SK-N-SH (cell line): ENCODE data around the gene COL5A1. TPM values are rescaled to one million over a fixed set of nuclear protein-coding genes. Genes with fewer than 3 reads are reported as not detected.

Experiments
- CTCF ChIA-PET: fragments of 300-600, 350-600 bp; formaldehyde crosslinking; extraction: SDS; loops from one replicate; lab custom pipeline; 2021; lab: Yijun Ruan, JAX
- POLR2A ChIA-PET: fragments of 350-600 bp; sonication (Branson Sonifier 250); formaldehyde crosslinking; extraction: SDS; loops from one replicate; lab custom pipeline; 2020; ENCODE audit warnings: antibody characterized with exemption, inconsistent platforms; lab: Yijun Ruan, JAX
- DNase-seq: peaks from one replicate; pipeline ENCODE4 v3.0.0; 2012
- H2AFZ ChIP-seq: fragments of 200-600 bp; sonication (generic); 2 replicates; pipeline ENCODE4 v1.8.1; 2016; ENCODE audit warnings: antibody characterized with exemption, mild to moderate bottlenecking, low read depth
- H3F3A ChIP-seq: fragments of 200-600 bp; sonication (generic); replicated peaks from 2 replicates; pipeline ENCODE3; 2016; ENCODE audit warnings: antibody characterized with exemption, mild to moderate bottlenecking; ENCODE audit not compliant: insufficient read depth
- H3K27ac ChIP-seq, 2 experiments: fragments of 200-500 bp in 1 of 2; fragments of 200-600 bp in 1 of 2; sonication (Bioruptor generic) in 1 of 2; sonication (generic), shearing (Covaris generic) in 1 of 2; 2 replicates each; pipeline versions ENCODE4 v1.5.1 to v1.6.1; 2014 to 2016; ENCODE audit warnings: low read depth in 2 of 2, inconsistent platforms in 1 of 2, low read length in 1 of 2, mild to moderate bottlenecking in 1 of 2, mixed read lengths in 1 of 2
- H3K27me3 ChIP-seq: fragments of 200-600 bp; sonication (generic), shearing (Covaris generic); 2 replicates; pipeline ENCODE4 v1.6.1; 2016; ENCODE audit warnings: mixed run types; ENCODE audit not compliant: insufficient read depth
- H3K36me3 ChIP-seq, 2 experiments: fragments of 200-500 bp in 1 of 2; fragments of 200-600 bp in 1 of 2; sonication (Bioruptor generic) in 1 of 2; sonication (generic) in 1 of 2; replicated peaks in 1 of 2; 2 replicates each; pipeline versions ENCODE3 to v1.5.1; 2014 to 2016; ENCODE audit warnings: low read length in 1 of 2, mild to moderate bottlenecking in 1 of 2; ENCODE audit not compliant: insufficient read depth in 2 of 2, control insufficient read depth in 1 of 2
- H3K4me1 ChIP-seq, 2 experiments: fragments of 200-500 bp in 1 of 2; fragments of 200-600 bp in 1 of 2; sonication (Bioruptor generic) in 1 of 2; sonication (generic), shearing (Covaris generic) in 1 of 2; 2 replicates each; pipeline versions ENCODE4 v1.5.1 to v1.6.1; 2014 to 2016; ENCODE audit warnings: low read depth in 1 of 2, low read length in 1 of 2, mixed run types in 1 of 2; ENCODE audit not compliant: insufficient read depth in 2 of 2, control insufficient read depth in 1 of 2
- H3K4me2 ChIP-seq: fragments of 200-600 bp; sonication (generic), shearing (Covaris generic); 2 replicates; pipeline ENCODE4 v1.6.1; 2017; ENCODE audit warnings: mixed run types
- H3K4me3 ChIP-seq, 2 experiments: fragments of 200-500 bp in 1 of 2; fragments of 200-600 bp in 1 of 2; sonication (Bioruptor generic) in 1 of 2; sonication (generic), shearing (Covaris generic) in 1 of 2; 2 replicates each; pipeline versions ENCODE4 v1.5.1 to v1.8.1; 2014 to 2016; ENCODE audit warnings: low read depth in 2 of 2, inconsistent platforms in 1 of 2, low read length in 1 of 2, mild to moderate bottlenecking in 1 of 2, mixed read lengths in 1 of 2, moderate library complexity in 1 of 2
- H3K79me2 ChIP-seq: fragments of 200-600 bp; sonication (generic); 2 replicates; pipeline ENCODE4 v1.8.1; 2017; ENCODE audit warnings: mild to moderate bottlenecking; ENCODE audit not compliant: insufficient read depth
- H3K9ac ChIP-seq: fragments of 200-600 bp; sonication (generic); 2 replicates; pipeline ENCODE4 v1.6.1; 2017; ENCODE audit warnings: mixed run types
- H3K9me2 ChIP-seq: fragments of 200-600 bp; sonication (generic); 2 replicates; pipeline ENCODE4 v1.6.1; 2017; ENCODE audit warnings: mixed run types
- H3K9me3 ChIP-seq: fragments of 200-600 bp; sonication (generic); 2 replicates; pipeline ENCODE4 v1.6.1; 2017; ENCODE audit warnings: mixed run types, mild to moderate bottlenecking, moderate library complexity
- H4K20me1 ChIP-seq: fragments of 200-600 bp; sonication (generic); 2 replicates; pipeline ENCODE4 v1.6.1; 2017; ENCODE audit warnings: mild to moderate bottlenecking, mixed run types; ENCODE audit not compliant: insufficient read depth
- CHD2 ChIP-seq: fragments of 150-350 bp; IDR thresholded peaks from 2 replicates; pipeline ENCODE4 v1.6.1; 2018; ENCODE audit warnings: low read length; ENCODE audit not compliant: partially characterized antibody
- CTCF ChIP-seq: fragments of 200-600 bp; sonication (generic); IDR thresholded peaks from 2 replicates; pipeline ENCODE4 v1.6.1; 2017; ENCODE audit warnings: antibody characterized with exemption, mild to moderate bottlenecking, moderate library complexity
- EP300 ChIP-seq, 2 experiments: IDR thresholded peaks; 2 replicates each; pipeline versions ENCODE4 v1.4.0 to v1.6.1; 2012; ENCODE audit warnings: borderline replicate concordance in 1 of 2, low read depth in 1 of 2, low read length in 1 of 2
- FOXM1 ChIP-seq: IDR thresholded peaks from 2 replicates; pipeline ENCODE4 v1.4.0; 2012; ENCODE audit warnings: low read depth, mild to moderate bottlenecking
- GABPA ChIP-seq: IDR thresholded peaks from 2 replicates; pipeline ENCODE4 v1.4.0; 2012; ENCODE audit warnings: low read depth, mild to moderate bottlenecking
- IRF3 ChIP-seq: fragments of 150-350 bp; IDR thresholded peaks from 2 replicates; pipeline ENCODE4 v1.6.1; 2016; ENCODE audit warnings: mild to moderate bottlenecking, low read depth, low read length
- JUND ChIP-seq: IDR thresholded peaks from 2 replicates; pipeline ENCODE4 v1.4.0; 2012
- MEF2A ChIP-seq: IDR thresholded peaks from 2 replicates; pipeline ENCODE4 v1.4.0; 2012; ENCODE audit warnings: low read depth, borderline replicate concordance
- NRF1 ChIP-seq: IDR thresholded peaks from 2 replicates; pipeline ENCODE4 v1.6.1; 2012; ENCODE audit warnings: low read depth, mild to moderate bottlenecking, low read length
- PBX3 ChIP-seq: IDR thresholded peaks from 2 replicates; pipeline ENCODE4; 2012
- RFX5 ChIP-seq: IDR thresholded peaks from 2 replicates; pipeline ENCODE4 v1.6.1; 2012; ENCODE audit warnings: mild to moderate bottlenecking, improper control_type of control experiment, low read length
- RXRA ChIP-seq: IDR thresholded peaks from 2 replicates; pipeline ENCODE4 v1.4.0; 2012; ENCODE audit warnings: low read depth, mild to moderate bottlenecking, borderline replicate concordance
- WGBS: methylation state at CpG from one replicate; pipeline ENCODE4 v1.1.6; 2017; ENCODE audit warnings: low lambda C conversion rate; 5-methylcytosine and 5-hydroxymethylcytosine counted together
- polyA plus RNA-seq, 3 experiments: library from polyadenylated mRNA; depleted of rRNA; stranded (reverse); fragments of >200 nt; gene quantifications; 2 replicates each; pipeline ENCODE4 v1.2.3, GENCODE V29; 2012
- TF ChIP-seq, protein P1 (sequence below): IDR thresholded peaks from 2 replicates; pipeline ENCODE4 v1.4.0; 2012; ENCODE audit warnings: low read depth
- TF ChIP-seq, protein P2 (sequence below): IDR thresholded peaks from 2 replicates; pipeline ENCODE4 v1.4.0; 2012; ENCODE audit warnings: low read depth, borderline replicate concordance
- TF ChIP-seq, protein P3 (sequence below): IDR thresholded peaks from 2 replicates; pipeline ENCODE4 v1.4.0; 2012; ENCODE audit warnings: low read depth, borderline replicate concordance

COL5A1 gene
- polyA plus RNA-seq, 1 of the 3 experiments (the other 2 are of a cell fraction) = 73.8 TPM

DNA sequence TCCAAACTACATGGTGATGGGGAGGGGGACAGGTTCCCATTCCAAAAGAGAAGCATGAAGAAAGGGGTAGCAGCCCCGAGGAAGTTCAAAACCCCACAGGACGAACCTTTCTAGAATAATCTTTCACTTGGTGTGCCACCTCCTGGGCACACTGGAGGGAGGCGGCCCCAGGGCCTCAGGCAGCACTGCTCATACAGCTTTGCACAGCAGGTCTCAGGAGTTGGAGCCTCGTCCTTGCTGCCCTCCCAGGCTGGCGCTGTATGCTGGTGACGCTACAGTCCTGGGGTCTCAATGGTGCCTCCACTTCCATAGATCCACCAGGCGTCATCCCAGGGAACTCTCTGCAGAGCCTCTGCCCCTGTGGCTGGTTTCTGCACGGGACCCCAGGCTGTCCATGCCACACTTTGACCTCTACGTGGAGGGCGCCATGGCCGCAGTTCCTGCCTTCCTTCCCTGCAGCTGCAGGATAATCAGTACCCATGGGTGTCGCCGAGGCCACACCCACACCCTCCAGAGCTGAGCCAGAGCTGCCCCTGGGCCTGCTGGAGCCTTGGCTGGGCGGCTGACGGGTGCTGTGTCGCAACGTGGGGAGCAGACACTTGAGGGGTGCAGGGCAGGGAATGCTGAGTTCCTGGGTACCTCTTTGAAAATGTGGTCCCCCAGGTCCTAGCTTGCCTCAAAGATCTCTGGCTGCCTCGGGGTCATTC, 95.3 kb downstream of the COL5A1 start:
- H3F3A ChIP-seq = peaks cover 45% of the 10 kb centered on the region
- no peak overlapping the region for H3K9ac ChIP-seq
- no peaks in the 10 kb centered on the region for H3K27me3 ChIP-seq
- no peak overlapping the region for H3K4me2 ChIP-seq
- DNase-seq = no peak
- no peaks in the 10 kb centered on the region for H3K9me3 ChIP-seq
- POLR2A ChIA-PET = no interaction called here
- H3K36me3 ChIP-seq = peaks cover 44 to 52% of the 10 kb centered on the region in 2 experiments
- no peak overlapping the region for H3K27ac ChIP-seq
- no peak overlapping the region for H3K4me3 ChIP-seq
- no peaks in the 10 kb centered on the region for H3K9me2 ChIP-seq
- 95% methylated on average over 11 of the region's 18 CpGs for WGBS
- TF ChIP-seq PBX3 (no peak), CHD2 (no peak), GABPA (no peak)
- TF ChIP-seq, protein P1, sequence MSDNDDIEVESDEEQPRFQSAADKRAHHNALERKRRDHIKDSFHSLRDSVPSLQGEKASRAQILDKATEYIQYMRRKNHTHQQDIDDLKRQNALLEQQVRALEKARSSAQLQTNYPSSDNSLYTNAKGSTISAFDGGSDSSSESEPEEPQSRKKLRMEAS = no peak
- H4K20me1 ChIP-seq = peaks cover 94% of the 10 kb centered on the region
- peaks cover 14 to 16% of the 10 kb centered on the region in 2 experiments; a peak in 3 of 4 replicates for H3K4me1 ChIP-seq
- peaks cover 40% of the 10 kb centered on the region for H3K79me2 ChIP-seq
- CTCF ChIA-PET = interaction anchor here (1.0 to 15.1 kb wide), 5 partner anchors 9 to 542 kb away, joined by 4 to 348 read pairs (median 78); no protein-coding TSS in a partner anchor
- no peak overlapping the region for H2AFZ ChIP-seq

DNA sequence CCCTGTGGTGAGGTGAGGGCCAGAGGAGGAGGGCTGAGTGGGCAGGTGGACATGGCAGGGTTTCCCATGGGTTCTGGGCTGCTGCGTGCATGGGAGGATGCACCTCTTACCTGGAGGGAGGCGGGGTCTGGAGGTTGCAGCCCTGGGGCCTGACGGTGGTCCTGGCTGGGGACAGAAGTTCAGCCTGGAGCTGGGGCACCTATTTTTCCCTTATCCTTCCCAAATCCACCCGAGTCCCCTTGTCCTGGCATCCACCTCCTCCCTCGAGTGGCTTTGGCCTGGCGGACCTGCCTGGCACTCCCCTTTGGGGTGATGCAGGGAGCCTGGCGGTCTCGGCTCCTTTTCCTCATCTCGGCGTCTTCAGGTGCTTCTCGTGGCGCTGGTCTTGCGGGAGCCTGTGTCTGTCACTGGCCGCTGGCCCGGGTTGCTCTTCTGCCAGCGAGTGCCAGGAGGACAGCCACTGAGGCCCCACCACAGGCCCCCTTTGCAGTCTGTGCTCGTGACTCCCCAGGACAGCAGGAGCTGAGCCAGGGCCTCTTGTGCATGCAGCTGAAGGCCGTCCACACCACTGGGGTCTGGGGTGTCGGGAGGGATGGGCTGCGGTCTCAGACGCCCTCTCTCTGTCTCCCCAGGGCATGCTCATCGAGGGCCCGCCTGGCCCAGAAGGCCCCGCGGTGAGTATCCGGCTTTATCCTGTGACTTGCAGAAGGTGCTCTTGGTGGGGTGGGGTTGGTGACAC, 96.4 kb downstream of the COL5A1 start:
- H3K9me2 ChIP-seq = no peaks in the 10 kb centered on the region
- no peak overlapping the region for H3K27ac ChIP-seq
- 90% methylated on average over 14 of the region's 26 CpGs for WGBS
- H3K9me3 ChIP-seq = no peaks in the 10 kb centered on the region
- CTCF ChIA-PET = interaction anchor here (0.9 to 15.1 kb wide), 14 partner anchors 10 to 567 kb away, joined by 3 to 348 read pairs (median 10); no protein-coding TSS in a partner anchor
- H2AFZ ChIP-seq = no peak overlapping the region
- peaks cover 39 to 49% of the 10 kb centered on the region in 2 experiments for H3K36me3 ChIP-seq
- H3K27me3 ChIP-seq = no peaks in the 10 kb centered on the region
- H3K4me3 ChIP-seq = no peak overlapping the region
- POLR2A ChIA-PET = no interaction called here
- no peak overlapping the region for H3K4me2 ChIP-seq
- DNase-seq = no peak
- H4K20me1 ChIP-seq = peaks cover 89% of the 10 kb centered on the region
- H3K79me2 ChIP-seq = peaks cover 30% of the 10 kb centered on the region
- H3K4me1 ChIP-seq = peaks cover 14 to 16% of the 10 kb centered on the region in 2 experiments; a peak in 3 of 4 replicates
- peaks cover 51% of the 10 kb centered on the region for H3F3A ChIP-seq
- no peak overlapping the region for H3K9ac ChIP-seq
- TF ChIP-seq IRF3 (no peak), EP300 (IDR thresholded peaks at IDR 0.05; ENCODE audit: borderline replicate concordance in 1 of 2, low read depth in 1 of 2, low read length in 1 of 2) (no peak), RFX5 (no peak), CTCF (no peak), RXRA (no peak), FOXM1 (no peak), GABPA (no peak), MEF2A (no peak), NRF1 (no peak), JUND (no peak), PBX3 (no peak)
- TF ChIP-seq, protein P2, sequence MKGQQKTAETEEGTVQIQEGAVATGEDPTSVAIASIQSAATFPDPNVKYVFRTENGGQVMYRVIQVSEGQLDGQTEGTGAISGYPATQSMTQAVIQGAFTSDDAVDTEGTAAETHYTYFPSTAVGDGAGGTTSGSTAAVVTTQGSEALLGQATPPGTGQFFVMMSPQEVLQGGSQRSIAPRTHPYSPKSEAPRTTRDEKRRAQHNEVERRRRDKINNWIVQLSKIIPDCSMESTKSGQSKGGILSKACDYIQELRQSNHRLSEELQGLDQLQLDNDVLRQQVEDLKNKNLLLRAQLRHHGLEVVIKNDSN = no peak
- TF ChIP-seq, protein P3, sequence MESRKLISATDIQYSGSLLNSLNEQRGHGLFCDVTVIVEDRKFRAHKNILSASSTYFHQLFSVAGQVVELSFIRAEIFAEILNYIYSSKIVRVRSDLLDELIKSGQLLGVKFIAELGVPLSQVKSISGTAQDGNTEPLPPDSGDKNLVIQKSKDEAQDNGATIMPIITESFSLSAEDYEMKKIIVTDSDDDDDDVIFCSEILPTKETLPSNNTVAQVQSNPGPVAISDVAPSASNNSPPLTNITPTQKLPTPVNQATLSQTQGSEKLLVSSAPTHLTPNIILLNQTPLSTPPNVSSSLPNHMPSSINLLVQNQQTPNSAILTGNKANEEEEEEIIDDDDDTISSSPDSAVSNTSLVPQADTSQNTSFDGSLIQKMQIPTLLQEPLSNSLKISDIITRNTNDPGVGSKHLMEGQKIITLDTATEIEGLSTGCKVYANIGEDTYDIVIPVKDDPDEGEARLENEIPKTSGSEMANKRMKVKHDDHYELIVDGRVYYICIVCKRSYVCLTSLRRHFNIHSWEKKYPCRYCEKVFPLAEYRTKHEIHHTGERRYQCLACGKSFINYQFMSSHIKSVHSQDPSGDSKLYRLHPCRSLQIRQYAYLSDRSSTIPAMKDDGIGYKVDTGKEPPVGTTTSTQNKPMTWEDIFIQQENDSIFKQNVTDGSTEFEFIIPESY = no peak
